Measurements from ENCODE around the gene PARD3.

DNA sequence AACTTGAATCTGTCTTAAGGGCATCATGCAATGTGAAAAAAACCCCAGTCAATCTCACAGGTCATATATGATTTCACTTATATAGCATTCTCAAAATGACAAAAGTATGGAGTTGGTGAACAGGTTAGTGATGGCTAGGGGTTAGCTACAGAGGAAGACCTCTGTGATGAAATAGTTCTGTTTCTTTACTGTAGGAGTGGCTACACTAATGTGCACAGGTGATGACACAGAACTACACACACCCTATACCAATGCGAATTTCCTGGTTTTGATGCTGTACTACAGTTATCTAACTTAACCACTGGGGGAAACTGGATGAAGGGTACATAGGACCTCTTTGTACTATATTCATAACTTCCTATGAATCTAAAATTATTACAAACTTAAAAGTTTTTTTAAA, 541.8 kb downstream of the PARD3 start:
- no peak for TF ChIP-seq CTCF (IDR thresholded peaks at IDR 0.05)
- TF ChIP-seq POLR2AphosphoS5 (IDR thresholded peaks at IDR 0.05): no peak
- no peak for TF ChIP-seq EP300 (IDR thresholded peaks at IDR 0.05)
